ENCODE data around the gene INTS12. TPM values are rescaled to one million over a fixed set of nuclear protein-coding genes. Genes with fewer than 3 reads are reported as not detected.
"Not testable (repeated sequence)": the region's sequence is repeated elsewhere in the genome, so short reads cannot be mapped to it uniquely, and the experiment has no call there.

Gene INTS12
- total RNA-seq, 1 donor: 22.9 TPM

- DNase-seq (ENCODE audit: low read depth): no peak
- no peak for TF ChIP-seq CTCF (IDR thresholded peaks at IDR 0.05; ENCODE audit: insufficient read depth, low read length)
- peak overlapping the region; percentile 82 for H3K4me3 ChIP-seq (ENCODE audit: low read depth, low read length)
These were observed 1.6 kb upstream of the INTS12 start for GRCh38 chr4:105710012-105710600.

- H3K4me3 ChIP-seq (ENCODE audit: low read depth, low read length): peak overlapping the region; percentile 82
- no peak for TF ChIP-seq CTCF (IDR thresholded peaks at IDR 0.05; ENCODE audit: insufficient read depth, low read length)
- DNase-seq (ENCODE audit: low read depth): peak; percentile 10
These were observed 577 bp upstream of the INTS12 start for GRCh38 chr4:105709081-105709450.

- H3K4me3 ChIP-seq (ENCODE audit: low read depth, low read length): peak overlapping the region; percentile 82
- no peak for DNase-seq (ENCODE audit: low read depth)
- TF ChIP-seq CTCF (IDR thresholded peaks at IDR 0.05; ENCODE audit: insufficient read depth, low read length): no peak
These were observed 708 bp downstream of the INTS12 start for GRCh38 chr4:105707782-105708180.

- no peak overlapping the region for H3K4me3 ChIP-seq (ENCODE audit: low read depth, low read length)
- TF ChIP-seq CTCF (IDR thresholded peaks at IDR 0.05; ENCODE audit: insufficient read depth, low read length): no peak
- DNase-seq (ENCODE audit: low read depth): no peak
These were observed 9.9 kb downstream of the INTS12 start for GRCh38 chr4:105698607-105699006.

GRCh38 chr4:105695832-105696231, 12.7 kb downstream of the INTS12 start:
- not testable (repeated sequence) for DNase-seq (ENCODE audit: low read depth); H3K4me3 ChIP-seq (ENCODE audit: low read depth, low read length)

- not testable (repeated sequence) for DNase-seq (ENCODE audit: low read depth); H3K4me3 ChIP-seq (ENCODE audit: low read depth, low read length)
These were observed 13.7 kb downstream of the INTS12 start for GRCh38 chr4:105694812-105695211.

- H3K4me3 ChIP-seq (ENCODE audit: low read depth, low read length): no peak overlapping the region
- DNase-seq (ENCODE audit: low read depth): no peak
- TF ChIP-seq CTCF (IDR thresholded peaks at IDR 0.05; ENCODE audit: insufficient read depth, low read length): no peak
These were observed 21.9 kb downstream of the INTS12 start for GRCh38 chr4:105686571-105686970.

- TF ChIP-seq CTCF (IDR thresholded peaks at IDR 0.05; ENCODE audit: insufficient read depth, low read length): no peak
- DNase-seq (ENCODE audit: low read depth): no peak
- H3K4me3 ChIP-seq (ENCODE audit: low read depth, low read length): no peak overlapping the region
These were observed 25.5 kb downstream of the INTS12 start for GRCh38 chr4:105683038-105683437.

Data from fibroblast of the aortic adventitia (primary cell).